Adrenal gland (tissue), 5 donors: ENCODE results near the gene SVEP1.
"Not testable (repeated sequence)": the region's sequence is repeated elsewhere in the genome, so short reads cannot be mapped to it uniquely, and the experiment has no call there.

Source experiments
- CTCF ChIP-seq, 6 experiments: fragments of 450-650 bp in 4 of 6; fragments of 200-600 bp in 2 of 6; sonication (generic) in 1 of 6; IDR thresholded peaks; 1 replicate in 5 of 6; 2 replicates in 1 of 6; pipeline versions ENCODE4 v1.5.1 to v1.8.0; 2016 to 2021; ENCODE audit warnings: antibody characterized with exemption in 6 of 6, mild to moderate bottlenecking in 2 of 6, moderate library complexity in 1 of 6
- POLR2A ChIP-seq, 2 donors: fragments of 450-650 bp; IDR thresholded peaks; one replicate each; pipeline ENCODE4 v1.6.1; 2017; ENCODE audit warnings: antibody characterized with exemption in 2 of 2, mild to moderate bottlenecking in 2 of 2, moderate library complexity in 1 of 2
- donor health status: DM: no; HTN: no; CAD: no.

GRCh38 chr9:110614576-110614975 lies 35.0 kb upstream of the SVEP1 start:
- TF ChIP-seq POLR2A, CTCF (IDR thresholded peaks at IDR 0.05): not testable (repeated sequence)
